ENCODE data around the gene ASPSCR1. TPM values are rescaled to one million over a fixed set of nuclear protein-coding genes. Genes with fewer than 3 reads are reported as not detected.

The ASPSCR1 gene
- total RNA-seq, 3 donors from 2014 or later = 15.4 to 31.8 (median 17.9) TPM

DNA sequence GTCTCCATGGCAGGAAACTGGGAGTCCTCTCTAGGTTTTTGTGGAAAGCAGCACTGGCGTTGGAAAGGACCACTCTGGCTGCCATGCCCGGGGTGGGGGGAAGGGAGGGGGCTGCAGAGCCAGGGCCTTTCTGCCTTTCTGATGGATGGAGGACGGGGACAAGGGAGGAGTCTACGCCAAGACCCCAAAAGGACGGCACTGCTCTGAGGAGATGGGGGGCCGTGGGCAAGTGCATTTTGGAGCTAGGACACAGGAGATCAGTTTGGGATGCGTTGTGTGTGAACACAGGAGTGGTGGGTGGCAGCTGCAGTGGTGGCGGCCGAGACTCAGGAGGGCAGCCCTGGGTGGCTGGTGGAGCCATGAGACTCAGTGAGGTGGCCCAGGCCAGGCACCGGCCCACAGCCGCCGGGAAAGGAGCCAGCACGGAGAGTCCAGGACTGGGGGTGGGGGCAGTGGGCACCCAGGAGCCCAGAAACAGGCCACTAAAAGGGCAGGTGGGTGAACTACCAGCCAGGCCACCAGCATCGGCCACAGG, 43.2 kb downstream of the ASPSCR1 start:
- DNase-seq (ENCODE audit: low spot score in 2 of 2) = no peak
- TF ChIP-seq, protein P1, sequence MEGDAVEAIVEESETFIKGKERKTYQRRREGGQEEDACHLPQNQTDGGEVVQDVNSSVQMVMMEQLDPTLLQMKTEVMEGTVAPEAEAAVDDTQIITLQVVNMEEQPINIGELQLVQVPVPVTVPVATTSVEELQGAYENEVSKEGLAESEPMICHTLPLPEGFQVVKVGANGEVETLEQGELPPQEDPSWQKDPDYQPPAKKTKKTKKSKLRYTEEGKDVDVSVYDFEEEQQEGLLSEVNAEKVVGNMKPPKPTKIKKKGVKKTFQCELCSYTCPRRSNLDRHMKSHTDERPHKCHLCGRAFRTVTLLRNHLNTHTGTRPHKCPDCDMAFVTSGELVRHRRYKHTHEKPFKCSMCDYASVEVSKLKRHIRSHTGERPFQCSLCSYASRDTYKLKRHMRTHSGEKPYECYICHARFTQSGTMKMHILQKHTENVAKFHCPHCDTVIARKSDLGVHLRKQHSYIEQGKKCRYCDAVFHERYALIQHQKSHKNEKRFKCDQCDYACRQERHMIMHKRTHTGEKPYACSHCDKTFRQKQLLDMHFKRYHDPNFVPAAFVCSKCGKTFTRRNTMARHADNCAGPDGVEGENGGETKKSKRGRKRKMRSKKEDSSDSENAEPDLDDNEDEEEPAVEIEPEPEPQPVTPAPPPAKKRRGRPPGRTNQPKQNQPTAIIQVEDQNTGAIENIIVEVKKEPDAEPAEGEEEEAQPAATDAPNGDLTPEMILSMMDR (IDR thresholded peaks at IDR 0.05) = no peak
- no peak for TF ChIP-seq POLR2AphosphoS5 (IDR thresholded peaks at IDR 0.05)
- TF ChIP-seq POLR2A (IDR thresholded peaks at IDR 0.05) = no peak
- intact Hi-C loops (cut with DNase I; ENCODE audit: low total_unique reads) = no loop called here
- no peak overlapping the region for H3K4me3 ChIP-seq
- no peaks in the 10 kb centered on the region for H3K36me3 ChIP-seq
- H3K27me3 ChIP-seq = no peaks in the 10 kb centered on the region
- H3K4me1 ChIP-seq = peaks cover 6 to 22% of the 10 kb centered on the region in 2 donors
- no peak overlapping the region for H3K27ac ChIP-seq
- no peaks in the 10 kb centered on the region for H3K9me3 ChIP-seq

DNA sequence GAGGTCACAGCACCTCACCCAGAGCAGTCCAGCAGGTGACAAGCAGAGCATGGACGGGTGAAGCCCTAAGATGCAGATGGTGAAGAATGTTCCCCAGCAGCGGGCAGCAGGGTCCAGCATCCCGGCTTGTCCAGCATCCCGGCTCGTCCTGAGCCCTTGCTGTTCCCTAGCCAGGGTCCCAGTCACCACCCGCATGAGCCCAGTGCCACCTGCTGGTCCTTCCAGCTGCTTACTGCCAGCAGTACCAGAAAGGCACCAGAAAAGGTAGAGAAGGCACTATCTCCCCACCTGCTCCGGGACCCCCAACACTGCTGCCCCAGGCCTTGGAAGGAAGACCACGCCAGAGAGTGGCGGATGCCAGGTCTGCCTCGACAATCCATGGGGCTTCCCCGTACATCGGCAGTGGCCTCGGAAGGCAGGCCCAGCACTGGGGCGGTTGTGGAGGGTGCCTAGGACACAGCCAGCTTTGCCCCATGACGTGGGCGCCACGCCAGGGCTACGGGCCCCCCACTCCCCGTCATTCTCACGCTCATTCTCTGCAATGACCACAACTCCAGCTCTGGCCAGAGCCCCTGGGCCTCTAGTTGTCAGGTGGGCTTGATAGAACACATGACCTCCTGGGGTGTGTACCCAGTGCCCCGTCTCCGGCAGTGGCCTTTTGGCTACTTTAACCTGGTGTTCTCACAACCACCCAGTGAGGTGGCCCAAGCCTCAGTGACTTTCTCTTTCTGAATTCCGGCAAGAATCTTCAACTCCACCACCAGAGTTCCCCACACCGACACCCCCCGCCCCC, 43.9 kb downstream of the ASPSCR1 start:
- no peak overlapping the region for H3K27ac ChIP-seq
- peak overlapping the region; percentile 85 to 90 (median 88) for H3K4me3 ChIP-seq
- TF ChIP-seq, protein P1 (IDR thresholded peaks at IDR 0.05) = peak; percentile 51 to 83 (median 82)
- TF ChIP-seq POLR2AphosphoS5 (IDR thresholded peaks at IDR 0.05) (peak in 2 of 3 donors; percentile 21 to 51), POLR2A (IDR thresholded peaks at IDR 0.05) (no peak)
- H3K27me3 ChIP-seq = no peaks in the 10 kb centered on the region
- intact Hi-C loops (cut with DNase I; ENCODE audit: low total_unique reads) = no loop called here
- H3K36me3 ChIP-seq = no peaks in the 10 kb centered on the region
- H3K9me3 ChIP-seq = no peaks in the 10 kb centered on the region
- peaks cover 6 to 22% of the 10 kb centered on the region in 2 donors for H3K4me1 ChIP-seq
- peak; percentile 71 to 81 for DNase-seq (ENCODE audit: low spot score in 2 of 2)

DNA sequence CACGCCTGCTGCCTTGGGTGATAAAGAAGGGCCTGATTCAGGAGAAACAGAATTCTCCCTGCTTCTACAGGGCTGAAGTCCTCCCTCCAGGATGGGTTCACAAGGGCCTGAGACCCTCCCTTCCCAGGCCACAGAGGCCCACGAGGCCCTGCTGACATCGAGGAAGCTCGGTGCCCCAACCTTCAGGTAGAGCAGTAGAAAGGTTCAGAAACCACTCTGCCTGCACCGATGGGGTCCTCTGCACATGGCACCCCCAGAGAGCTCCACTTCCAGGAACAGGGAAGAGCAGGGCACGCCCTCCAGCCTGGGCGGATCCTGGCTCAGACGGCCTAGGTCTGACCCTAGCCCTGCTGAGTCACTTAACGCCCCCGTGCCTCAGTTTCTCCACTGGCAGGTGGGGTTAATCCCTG, 44.5 kb downstream of the ASPSCR1 start:
- Histone ChIP-seq H3K4me1 (peaks cover 6 to 22% of the 10 kb centered on the region in 2 donors), H3K9me3 (no peaks in the 10 kb centered on the region), H3K36me3 (no peaks in the 10 kb centered on the region), H3K27me3 (no peaks in the 10 kb centered on the region), H3K4me3 (peak overlapping the region; percentile 85 to 90 (median 88)), H3K27ac (peak overlapping the region; percentile 54 to 78)
- no peak for DNase-seq (ENCODE audit: low spot score in 2 of 2)
- TF ChIP-seq, protein P1 (IDR thresholded peaks at IDR 0.05) = no peak
- TF ChIP-seq POLR2AphosphoS5 (IDR thresholded peaks at IDR 0.05) (no peak), POLR2A (IDR thresholded peaks at IDR 0.05) (no peak)
- intact Hi-C loops (cut with DNase I; ENCODE audit: low total_unique reads) = loop anchor here (2.0 kb wide), 1 partner anchor 59 kb away; no protein-coding TSS in a partner anchor

DNA sequence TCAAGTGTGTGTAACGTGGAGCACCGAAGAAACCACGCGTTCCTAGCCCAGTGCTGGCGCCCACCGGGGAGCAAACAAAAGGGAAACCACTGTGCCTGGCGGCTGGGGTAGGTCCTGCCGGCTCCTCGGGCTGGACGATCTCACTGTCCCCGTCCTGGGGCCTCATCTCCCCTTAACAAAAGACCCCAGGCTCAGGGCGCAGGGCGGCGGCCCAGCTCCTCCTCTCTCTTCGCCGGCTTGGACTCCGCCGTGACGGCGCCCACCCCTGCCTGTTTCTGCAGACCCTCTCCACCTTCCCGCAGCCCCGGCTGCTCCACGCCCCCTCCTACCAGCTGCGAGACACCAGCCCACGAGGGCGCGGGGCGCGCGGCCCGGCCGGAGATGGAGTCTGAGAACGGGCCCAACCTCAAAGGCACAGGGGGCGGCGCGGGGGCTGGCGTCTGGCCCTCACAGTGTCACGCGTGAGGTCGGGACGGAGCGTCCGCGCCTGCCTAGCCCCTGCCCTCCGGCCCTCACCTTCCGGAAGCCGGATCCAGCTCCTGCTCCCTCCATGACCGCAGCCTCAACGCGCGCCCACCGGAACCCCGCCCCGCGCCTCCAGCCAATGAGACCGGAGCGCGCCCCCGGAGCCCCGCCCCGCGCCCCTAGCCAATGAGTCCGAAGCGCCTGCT, 45.0 kb downstream of the ASPSCR1 start, which contains the start of gene CENPX:
Gene CENPX, minus strand, starts transcription at position 569 of the 671 bp plus-strand sequence. Its CDS starts 17 bp downstream, at position 552.
- H3K36me3 ChIP-seq = no peaks in the 10 kb centered on the region
- DNase-seq (ENCODE audit: low spot score in 2 of 2) = no peak
- TF ChIP-seq POLR2AphosphoS5 (IDR thresholded peaks at IDR 0.05) = no peak
- no peaks in the 10 kb centered on the region for H3K27me3 ChIP-seq
- H3K4me1 ChIP-seq = peaks cover 6 to 22% of the 10 kb centered on the region in 2 donors
- H3K27ac ChIP-seq = peak within 1 kb of the TSS; percentile 54 to 78
- no peaks in the 10 kb centered on the region for H3K9me3 ChIP-seq
- H3K4me3 ChIP-seq = peak within 1 kb of the TSS; percentile 85 to 90 (median 88)
- intact Hi-C loops (cut with DNase I; ENCODE audit: low total_unique reads) = loop anchor here (2.0 kb wide), 1 partner anchor 60 kb away; no protein-coding TSS in a partner anchor

DNA sequence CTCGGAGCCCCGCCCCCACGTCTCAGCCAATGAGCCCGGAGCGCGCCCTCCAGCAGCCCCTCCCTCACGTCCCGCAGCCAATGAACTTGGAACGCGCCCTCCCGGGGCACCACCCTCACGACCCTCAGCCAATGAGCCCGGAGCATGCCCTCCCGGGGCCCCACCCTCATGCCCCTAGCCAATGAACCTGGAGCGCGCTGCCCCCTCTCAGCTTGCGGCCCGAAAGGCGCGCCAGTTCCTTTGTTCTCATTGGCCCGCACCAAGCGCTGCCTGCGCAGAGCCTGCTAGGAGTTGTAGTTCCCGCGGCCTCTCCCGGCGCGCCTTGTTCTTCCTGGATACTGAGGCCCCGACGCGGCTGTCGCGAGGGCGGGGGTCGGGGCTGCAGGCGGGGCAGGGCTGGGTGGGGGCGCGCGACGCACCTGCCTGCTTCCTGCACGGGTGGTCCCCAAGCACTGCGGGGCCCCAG, 45.6 kb downstream of the ASPSCR1 start, which contains the start of gene LRRC45:
Gene LRRC45, plus strand, starts transcription at position 325 of the 466 bp plus-strand sequence. CDS start 339 bp downstream, outside the sequence.
- Histone ChIP-seq H3K4me3 (peak within 1 kb of the TSS; percentile 85 to 90 (median 88)), H3K4me1 (peaks cover 6 to 22% of the 10 kb centered on the region in 2 donors), H3K27ac (peak within 1 kb of the TSS; percentile 54 to 78), H3K9me3 (no peaks in the 10 kb centered on the region), H3K36me3 (no peaks in the 10 kb centered on the region), H3K27me3 (no peaks in the 10 kb centered on the region)
- TF ChIP-seq POLR2AphosphoS5 (IDR thresholded peaks at IDR 0.05) (peak in 1 of 3 donors; percentile 55), POLR2A (IDR thresholded peaks at IDR 0.05) (no peak)
- TF ChIP-seq, protein P1 (IDR thresholded peaks at IDR 0.05) = no peak
- intact Hi-C loops (cut with DNase I; ENCODE audit: low total_unique reads) = loop anchor here (2.0 kb wide), 1 partner anchor 60 kb away; no protein-coding TSS in a partner anchor
- DNase-seq (ENCODE audit: low spot score in 2 of 2) = peak; percentile 100
